ENCODE results near the gene CCDC12.

The CCDC12 gene

GRCh38 chr3:46976326-46977190, at the start of gene CCDC12:
Gene CCDC12 (minus strand): TSS chr3:46976745. CDS start chr3:46976732, 13 bp downstream.
- DNase-seq (ENCODE audit: low spot score), result peak; percentile 96
- peaks cover 30% of the 10 kb centered on the region for H3K36me3 Mint-ChIP-seq (ENCODE audit: low read depth)

GRCh38 chr3:47024932-47025331, 48.4 kb upstream of the CCDC12 start:
- Mint-ChIP-seq H3K4me1 (ENCODE audit: low read depth) (peaks cover 9% of the 10 kb centered on the region), H3K27me3 (ENCODE audit: low read depth) (no peaks in the 10 kb centered on the region), H3K4me3 (no peak overlapping the region), H3K36me3 (ENCODE audit: low read depth) (peaks cover 13% of the 10 kb centered on the region), H3K9me3 (no peaks in the 10 kb centered on the region), H3K27ac (no peak overlapping the region)
- no peak for DNase-seq (ENCODE audit: low spot score)

More at GRCh38 chr3:46976326-46977190, at the start of gene CCDC12:
- peak within 1 kb of the TSS; percentile 95 for H3K27ac Mint-ChIP-seq
- H3K9me3 Mint-ChIP-seq, result no peaks in the 10 kb centered on the region
- H3K4me3 Mint-ChIP-seq, result peak within 1 kb of the TSS; percentile 94
- no peaks in the 10 kb centered on the region for H3K27me3 Mint-ChIP-seq (ENCODE audit: low read depth)
- H3K4me1 Mint-ChIP-seq (ENCODE audit: low read depth), result peaks cover 50% of the 10 kb centered on the region

GRCh38 chr3:47022641-47023071, 46.1 kb upstream of the CCDC12 start:
- Mint-ChIP-seq H3K4me1 (ENCODE audit: low read depth) (peaks cover 26% of the 10 kb centered on the region), H3K27ac (no peak overlapping the region)

GRCh38 chr3:47020311-47020710, 43.8 kb upstream of the CCDC12 start:
- Mint-ChIP-seq H3K9me3 (no peaks in the 10 kb centered on the region), H3K4me1 (ENCODE audit: low read depth) (peaks cover 42% of the 10 kb centered on the region), H3K4me3 (no peak overlapping the region), H3K36me3 (ENCODE audit: low read depth) (peaks cover 24% of the 10 kb centered on the region), H3K27ac (peak overlapping the region; percentile 49), H3K27me3 (ENCODE audit: low read depth) (no peaks in the 10 kb centered on the region)
- DNase-seq (ENCODE audit: low spot score), result no peak

More at GRCh38 chr3:47022641-47023071, 46.1 kb upstream of the CCDC12 start:
- Mint-ChIP-seq H3K36me3 (ENCODE audit: low read depth) (peaks cover 18% of the 10 kb centered on the region), H3K9me3 (no peaks in the 10 kb centered on the region), H3K4me3 (no peak overlapping the region), H3K27me3 (ENCODE audit: low read depth) (no peaks in the 10 kb centered on the region)
- no peak for DNase-seq (ENCODE audit: low spot score)

GRCh38 chr3:47019201-47019600, 42.7 kb upstream of the CCDC12 start:
- peaks cover 43% of the 10 kb centered on the region for H3K4me1 Mint-ChIP-seq (ENCODE audit: low read depth)

GRCh38 chr3:47018269-47018611, 41.7 kb upstream of the CCDC12 start:
- no peak for DNase-seq (ENCODE audit: low spot score)
- no peak overlapping the region for H3K27ac Mint-ChIP-seq
- peaks cover 44% of the 10 kb centered on the region for H3K4me1 Mint-ChIP-seq (ENCODE audit: low read depth)
- no peaks in the 10 kb centered on the region for H3K9me3 Mint-ChIP-seq
- H3K4me3 Mint-ChIP-seq, result no peak overlapping the region
- H3K27me3 Mint-ChIP-seq (ENCODE audit: low read depth), result no peaks in the 10 kb centered on the region
- peaks cover 36% of the 10 kb centered on the region for H3K36me3 Mint-ChIP-seq (ENCODE audit: low read depth)

More at GRCh38 chr3:47019201-47019600, 42.7 kb upstream of the CCDC12 start:
- no peaks in the 10 kb centered on the region for H3K9me3 Mint-ChIP-seq
- H3K36me3 Mint-ChIP-seq (ENCODE audit: low read depth), result peaks cover 30% of the 10 kb centered on the region
- DNase-seq (ENCODE audit: low spot score), result peak; percentile 58
- H3K27me3 Mint-ChIP-seq (ENCODE audit: low read depth), result no peaks in the 10 kb centered on the region
- H3K27ac Mint-ChIP-seq, result peak overlapping the region; percentile 62
- H3K4me3 Mint-ChIP-seq, result peak overlapping the region; percentile 10

GRCh38 chr3:47017504-47018268, 41.1 kb upstream of the CCDC12 start:
- peaks cover 36% of the 10 kb centered on the region for H3K36me3 Mint-ChIP-seq (ENCODE audit: low read depth)
- H3K27ac Mint-ChIP-seq, result peak overlapping the region; percentile 88
- no peak for DNase-seq (ENCODE audit: low spot score)
- no peaks in the 10 kb centered on the region for H3K27me3 Mint-ChIP-seq (ENCODE audit: low read depth)
- H3K9me3 Mint-ChIP-seq, result no peaks in the 10 kb centered on the region
- peak overlapping the region; percentile 60 for H3K4me3 Mint-ChIP-seq
- peaks cover 44% of the 10 kb centered on the region for H3K4me1 Mint-ChIP-seq (ENCODE audit: low read depth)

GRCh38 chr3:47016934-47017435, 40.4 kb upstream of the CCDC12 start:
- DNase-seq (ENCODE audit: low spot score), result peak; percentile 62
- Mint-ChIP-seq H3K9me3 (no peaks in the 10 kb centered on the region), H3K36me3 (ENCODE audit: low read depth) (peaks cover 36% of the 10 kb centered on the region), H3K4me1 (ENCODE audit: low read depth) (peaks cover 44% of the 10 kb centered on the region), H3K4me3 (peak overlapping the region; percentile 60), H3K27me3 (ENCODE audit: low read depth) (no peaks in the 10 kb centered on the region), H3K27ac (peak overlapping the region; percentile 88)

GRCh38 chr3:47016086-47016933, 39.8 kb upstream of the CCDC12 start:
- H3K27ac Mint-ChIP-seq, result peak overlapping the region; percentile 88
- peaks cover 47% of the 10 kb centered on the region for H3K4me1 Mint-ChIP-seq (ENCODE audit: low read depth)
- no peak for DNase-seq (ENCODE audit: low spot score)
- H3K9me3 Mint-ChIP-seq, result no peaks in the 10 kb centered on the region
- no peaks in the 10 kb centered on the region for H3K27me3 Mint-ChIP-seq (ENCODE audit: low read depth)
- peaks cover 41% of the 10 kb centered on the region for H3K36me3 Mint-ChIP-seq (ENCODE audit: low read depth)
- peak overlapping the region; percentile 60 for H3K4me3 Mint-ChIP-seq

GRCh38 chr3:47015151-47015550, 38.6 kb upstream of the CCDC12 start:
- H3K9me3 Mint-ChIP-seq, result no peaks in the 10 kb centered on the region
- H3K27me3 Mint-ChIP-seq (ENCODE audit: low read depth), result no peaks in the 10 kb centered on the region
- peaks cover 45% of the 10 kb centered on the region for H3K36me3 Mint-ChIP-seq (ENCODE audit: low read depth)
- no peak for DNase-seq (ENCODE audit: low spot score)
- H3K4me1 Mint-ChIP-seq (ENCODE audit: low read depth), result peaks cover 45% of the 10 kb centered on the region
- no peak overlapping the region for H3K4me3 Mint-ChIP-seq
- peak overlapping the region; percentile 16 for H3K27ac Mint-ChIP-seq

- no peak overlapping the region for H3K4me3 Mint-ChIP-seq
- DNase-seq (ENCODE audit: low spot score), result no peak
- peaks cover 35% of the 10 kb centered on the region for H3K4me1 Mint-ChIP-seq (ENCODE audit: low read depth)
- peak overlapping the region; percentile 47 for H3K27ac Mint-ChIP-seq
- no peaks in the 10 kb centered on the region for H3K27me3 Mint-ChIP-seq (ENCODE audit: low read depth)
- no peaks in the 10 kb centered on the region for H3K9me3 Mint-ChIP-seq
- H3K36me3 Mint-ChIP-seq (ENCODE audit: low read depth), result peaks cover 43% of the 10 kb centered on the region
These were observed 37.5 kb upstream of the CCDC12 start for GRCh38 chr3:47014036-47014435.

GRCh38 chr3:47013231-47013630, 36.7 kb upstream of the CCDC12 start:
- Mint-ChIP-seq H3K4me3 (no peak overlapping the region), H3K36me3 (ENCODE audit: low read depth) (peaks cover 42% of the 10 kb centered on the region), H3K27ac (no peak overlapping the region), H3K9me3 (no peaks in the 10 kb centered on the region), H3K4me1 (ENCODE audit: low read depth) (peaks cover 31% of the 10 kb centered on the region), H3K27me3 (ENCODE audit: low read depth) (no peaks in the 10 kb centered on the region)
- no peak for DNase-seq (ENCODE audit: low spot score)
